Bronchial epithelial cell (primary cell): ENCODE data around the gene SH3BGRL3. TPM values are rescaled to one million over a fixed set of nuclear protein-coding genes. Genes with fewer than 3 reads are reported as not detected.

Experiments
- DNase-seq: peaks from one replicate; pipeline ENCODE4 v3.0.0-alpha.2; 2010; ENCODE audit warnings: low read depth
- FAIRE-seq: peaks from 2 replicates; lab custom pipeline; 2011; peaks lifted over from hg19 to GRCh38; lab: Jason Lieb, UNC
- H3K27me3 ChIP-seq: 2 replicates; pipeline ENCODE4 v1.5.1; 2011; ENCODE audit warnings: low read length; ENCODE audit not compliant: control insufficient read depth, insufficient read depth
- H3K36me3 ChIP-seq: 2 replicates; pipeline ENCODE4 v1.5.1; 2011; ENCODE audit warnings: low read length; ENCODE audit not compliant: control insufficient read depth, insufficient read depth
- H3K4me3 ChIP-seq: 2 replicates; pipeline ENCODE4 v1.5.1; 2011; ENCODE audit warnings: mild to moderate bottlenecking, low read depth, low read length, control low read depth
- total RNA-seq: library from RNA; depleted of rRNA; stranded (reverse); fragments of >200 nt; gene quantifications from 2 replicates; pipeline ENCODE4 v1.2.1, GENCODE V29; 2014
- TF ChIP-seq, protein P1 (sequence below): IDR thresholded peaks from 2 replicates; pipeline ENCODE4 v1.5.1; 2011; ENCODE audit warnings: mild to moderate bottlenecking, moderate library complexity, low read length, control low read depth, inconsistent platforms; ENCODE audit not compliant: insufficient read depth, severe bottlenecking

Gene SH3BGRL3
- total RNA-seq, 1 donor from 2014 or later = 14.5 TPM

DNA sequence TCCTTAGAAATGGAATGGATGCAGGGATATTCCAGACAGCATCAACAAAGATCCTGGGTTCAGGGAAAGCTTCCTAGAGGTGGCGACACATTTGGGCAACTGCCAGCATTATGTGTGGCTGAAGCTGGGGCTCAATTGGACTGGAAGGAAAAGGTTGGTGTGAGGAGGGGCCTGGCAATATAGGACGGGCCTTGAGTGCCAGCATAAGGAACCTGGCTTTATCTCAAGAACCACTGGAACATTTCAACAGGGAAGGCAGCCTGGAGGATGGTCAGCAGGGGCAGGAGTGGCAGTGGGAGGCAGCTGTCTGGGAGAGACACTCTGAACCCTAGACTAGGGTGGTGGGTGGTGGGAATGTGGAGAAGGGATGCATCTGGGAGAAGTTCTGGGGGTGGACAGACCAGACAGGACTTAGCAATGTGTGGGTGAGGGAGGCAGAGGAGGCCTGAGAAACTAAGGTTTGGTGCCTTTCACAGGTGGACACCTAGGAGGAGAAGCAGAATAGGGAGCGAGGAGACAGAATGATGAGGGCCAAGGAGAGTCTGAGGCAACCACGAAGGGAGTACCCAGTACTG lies 3.5 kb downstream of the SH3BGRL3 start:
- Histone ChIP-seq H3K27me3 (no peaks in the 10 kb centered on the region), H3K4me3 (no peak overlapping the region), H3K36me3 (peaks cover 8% of the 10 kb centered on the region)
- DNase-seq (peak; percentile 13), FAIRE-seq (no peak)
- TF ChIP-seq, protein P1, sequence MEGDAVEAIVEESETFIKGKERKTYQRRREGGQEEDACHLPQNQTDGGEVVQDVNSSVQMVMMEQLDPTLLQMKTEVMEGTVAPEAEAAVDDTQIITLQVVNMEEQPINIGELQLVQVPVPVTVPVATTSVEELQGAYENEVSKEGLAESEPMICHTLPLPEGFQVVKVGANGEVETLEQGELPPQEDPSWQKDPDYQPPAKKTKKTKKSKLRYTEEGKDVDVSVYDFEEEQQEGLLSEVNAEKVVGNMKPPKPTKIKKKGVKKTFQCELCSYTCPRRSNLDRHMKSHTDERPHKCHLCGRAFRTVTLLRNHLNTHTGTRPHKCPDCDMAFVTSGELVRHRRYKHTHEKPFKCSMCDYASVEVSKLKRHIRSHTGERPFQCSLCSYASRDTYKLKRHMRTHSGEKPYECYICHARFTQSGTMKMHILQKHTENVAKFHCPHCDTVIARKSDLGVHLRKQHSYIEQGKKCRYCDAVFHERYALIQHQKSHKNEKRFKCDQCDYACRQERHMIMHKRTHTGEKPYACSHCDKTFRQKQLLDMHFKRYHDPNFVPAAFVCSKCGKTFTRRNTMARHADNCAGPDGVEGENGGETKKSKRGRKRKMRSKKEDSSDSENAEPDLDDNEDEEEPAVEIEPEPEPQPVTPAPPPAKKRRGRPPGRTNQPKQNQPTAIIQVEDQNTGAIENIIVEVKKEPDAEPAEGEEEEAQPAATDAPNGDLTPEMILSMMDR = no peak

DNA sequence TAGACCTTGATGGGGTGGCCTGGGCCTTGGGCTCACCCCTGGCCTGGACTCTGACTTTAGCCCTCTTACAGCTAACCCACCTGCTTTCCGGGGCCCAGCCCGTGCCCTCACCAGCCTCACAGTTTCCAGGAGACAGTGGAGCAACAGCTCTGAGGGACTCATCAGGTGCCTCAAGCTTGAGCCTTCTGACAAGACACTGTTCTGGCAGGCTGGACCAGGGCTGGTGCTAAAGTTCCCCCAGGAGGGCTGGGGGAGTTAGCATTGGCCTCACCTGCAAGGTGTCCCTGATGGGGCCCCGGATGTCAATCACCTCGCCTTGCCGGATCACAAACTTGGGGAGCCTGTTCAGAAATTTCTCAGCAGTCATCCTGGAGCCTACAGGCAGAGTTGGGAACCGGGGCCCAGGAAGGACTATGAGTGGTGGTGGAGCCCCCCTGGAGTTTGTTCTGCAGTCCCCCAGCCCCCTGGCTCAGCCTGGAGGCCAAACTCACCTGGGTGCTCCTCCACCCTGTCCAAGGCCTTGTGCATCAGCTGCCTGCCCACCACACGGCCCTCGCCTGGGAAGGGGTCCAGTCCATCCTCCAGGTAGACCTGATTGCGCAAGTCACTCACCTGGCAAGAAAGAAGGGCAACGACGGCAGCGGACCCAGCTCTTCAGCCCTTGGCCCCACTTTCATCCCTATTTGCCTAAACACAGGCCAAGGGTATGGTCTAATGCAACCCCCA lies 4.1 kb downstream of the SH3BGRL3 start:
- Histone ChIP-seq H3K4me3 (no peak overlapping the region), H3K36me3 (peaks cover 8% of the 10 kb centered on the region), H3K27me3 (no peaks in the 10 kb centered on the region)
- DNase-seq = no peak
- TF ChIP-seq, protein P1 = no peak
- FAIRE-seq = no peak

- Histone ChIP-seq H3K36me3 (peaks cover 8% of the 10 kb centered on the region), H3K4me3 (no peak overlapping the region), H3K27me3 (no peaks in the 10 kb centered on the region)
- FAIRE-seq = no peak
- TF ChIP-seq, protein P1 = peak; percentile 92
- DNase-seq = peak; percentile 96
Measured at GRCh38 chr1:26284597-26285347, 4.9 kb downstream of the SH3BGRL3 start.

GRCh38 chr1:26285366-26286063 lies 5.6 kb downstream of the SH3BGRL3 start:
- H3K4me3 ChIP-seq = no peak overlapping the region
- FAIRE-seq (no peak), DNase-seq (no peak)
- H3K27me3 ChIP-seq = no peaks in the 10 kb centered on the region
- peaks cover 8% of the 10 kb centered on the region for H3K36me3 ChIP-seq
- TF ChIP-seq, protein P1 = peak; percentile 53

GRCh38 chr1:26286064-26286416 lies 6.2 kb downstream of the SH3BGRL3 start:
- Histone ChIP-seq H3K4me3 (no peak overlapping the region), H3K27me3 (no peaks in the 10 kb centered on the region), H3K36me3 (peaks cover 6% of the 10 kb centered on the region)
- FAIRE-seq = no peak
- DNase-seq = no peak
- TF ChIP-seq, protein P1 = no peak
